ENCODE results near the gene RFC5. TPM values are rescaled to one million over a fixed set of nuclear protein-coding genes. Genes with fewer than 3 reads are reported as not detected.

The RFC5 gene
- total and polyA plus RNA-seq, 2 of the 4 experiments (the other 2 are of a cell fraction), result 14.7 to 20.1 TPM

GRCh38 chr12:118023301-118023860, 6.9 kb downstream of the RFC5 start:
- H2AK5ac ChIP-seq (ENCODE audit: low read depth, low read length), result no peak overlapping the region
- no peak overlapping the region for H3K23ac ChIP-seq (ENCODE audit: low read depth, low read length)
- no peak overlapping the region for H3K56ac ChIP-seq (ENCODE audit: extremely low read depth, insufficient read depth, low read length)
- no peaks in the 10 kb centered on the region for H3K9me1 ChIP-seq (ENCODE audit: insufficient read depth, low read length)
- no peak overlapping the region for H2AFZ ChIP-seq (replicated peaks; ENCODE audit: low read length, poor library complexity)
- no peak overlapping the region for H2BK20ac ChIP-seq (ENCODE audit: low read depth, low read length)
- H3K27ac ChIP-seq (ENCODE audit: insufficient read depth, low read length), result no peak overlapping the region
- no TSS peak for BruUV-seq (replicated peaks)
- H3K9me3 ChIP-seq (ENCODE audit: control insufficient read depth, insufficient read depth, low read length), result no peaks in the 10 kb centered on the region
- in situ Hi-C loops (cut with MboI; ENCODE audit: low sequenced_read_pairs) (no loop called here), dilution Hi-C loops (cut with HindIII; ENCODE audit: low sequenced_read_pairs, unreplicated experiment) (no loop called here), intact Hi-C loops (cut with micrococcal nuclease) (no loop called here)
- no peak overlapping the region for H3K14ac ChIP-seq (replicated peaks; ENCODE audit: low read depth, low read length)
- WGBS, 2 experiments (ENCODE audit: extremely low coverage in 2 of 2, insufficient read length in 1 of 2), result 90% methylated on average over 3 of the region's 9 CpGs; no CpG with 5 or more reads in 1 of the 2 experiments
- ATAC-seq (ENCODE audit: low read depth) (no peak), DNase-seq (no peak)
- POLR2A ChIA-PET (ENCODE audit: unreplicated experiment), result interaction anchor here (0.5 kb wide), 1 partner anchor 10 kb away, joined by 3 read pairs; no protein-coding TSS in a partner anchor
- H4K5ac ChIP-seq (ENCODE audit: low read depth, low read length), result no peak overlapping the region
- CTCF ChIA-PET, result no interaction called here
- no peak overlapping the region for H2BK15ac ChIP-seq (ENCODE audit: low read depth, low read length)
- H3K4me2 ChIP-seq (ENCODE audit: low read depth, low read length), result no peak overlapping the region
- H3K18ac ChIP-seq (ENCODE audit: low read depth, low read length), result no peak overlapping the region
- no peak overlapping the region for H4K91ac ChIP-seq (ENCODE audit: insufficient read depth, low read depth, low read length)
- H3K36me3 ChIP-seq (ENCODE audit: control insufficient read depth, insufficient read depth, low read length), result peaks cover 24% of the 10 kb centered on the region
- no peak overlapping the region for H3K9ac ChIP-seq (ENCODE audit: low read depth, low read length)
- TF ChIP-seq RFX5 (IDR thresholded peaks at IDR 0.05; ENCODE audit: low read depth, low read length), result no peak
- no peak for TF ChIP-seq RCOR1 (IDR thresholded peaks at IDR 0.05; ENCODE audit: insufficient replicate concordance, low read length)
- TF ChIP-seq FOS (IDR thresholded peaks at IDR 0.05; ENCODE audit: low read depth, low read length), result no peak
- no peak for TF ChIP-seq ELK1 (IDR thresholded peaks at IDR 0.05; ENCODE audit: borderline replicate concordance, low read depth, low read length)
- TF ChIP-seq CTCF (conservative IDR thresholded peaks at IDR 0.05; ENCODE audit: low read depth, low read length), result no peak
- no peak for TF ChIP-seq USF2 (IDR thresholded peaks at IDR 0.05; ENCODE audit: low read depth, low read length)
- no peak for TF ChIP-seq CEBPB (IDR thresholded peaks at IDR 0.05; ENCODE audit: low read depth, low read length)
- no peak for TF ChIP-seq MAZ (IDR thresholded peaks at IDR 0.05; ENCODE audit: borderline replicate concordance, low read depth, low read length)
- TF ChIP-seq BHLHE40 (IDR thresholded peaks at IDR 0.05; ENCODE audit: low read depth, low read length), result no peak
- no peak for TF ChIP-seq MAFK (IDR thresholded peaks at IDR 0.05; ENCODE audit: low read depth, low read length)
- no peak for TF ChIP-seq POLR2A (IDR thresholded peaks at IDR 0.05; ENCODE audit: low read depth, low read length)
- no peak for TF ChIP-seq RAD21 (IDR thresholded peaks at IDR 0.05; ENCODE audit: low read length)
- no peak for TF ChIP-seq SMC3 (IDR thresholded peaks at IDR 0.05; ENCODE audit: low read depth, low read length)
- no peak for TF ChIP-seq CHD1 (IDR thresholded peaks at IDR 0.05; ENCODE audit: low read depth, low read length)
- no peak for TF ChIP-seq MXI1 (IDR thresholded peaks at IDR 0.05; ENCODE audit: borderline replicate concordance, low read depth, low read length)
- no peak for TF ChIP-seq NFE2L2 (IDR thresholded peaks at IDR 0.05; ENCODE audit: low read depth, low read length)
- H2AK9ac ChIP-seq (replicated peaks; ENCODE audit: low read depth, low read length, poor library complexity), result no peak overlapping the region
- no peak overlapping the region for H2BK5ac ChIP-seq (ENCODE audit: low read depth, low read length, poor library complexity, severe bottlenecking)
- no peak overlapping the region for H3K4me3 ChIP-seq (ENCODE audit: insufficient read depth, low read depth, low read length)
- no peaks in the 10 kb centered on the region for H3K4me1 ChIP-seq (ENCODE audit: control insufficient read depth, insufficient read depth, low read length)
- H4K20me1 ChIP-seq (ENCODE audit: insufficient read depth, low read length), result no peaks in the 10 kb centered on the region
- no peak overlapping the region for H4K8ac ChIP-seq (ENCODE audit: low read depth in 2 of 2, low read length in 2 of 2)
- no peaks in the 10 kb centered on the region for H3K27me3 ChIP-seq (ENCODE audit: control insufficient read depth, insufficient read depth, low read length)
- H3K4ac ChIP-seq (ENCODE audit: low read depth, low read length), result no peak overlapping the region
- H2BK120ac ChIP-seq (ENCODE audit: low read depth, low read length), result no peak overlapping the region
- H3K79me1 ChIP-seq (ENCODE audit: low read depth in 1 of 2, low read length in 2 of 2), result no peaks in the 10 kb centered on the region; a peak in 1 of 4 replicates
